ENCODE measurements around the gene WNT7B.

DNA sequence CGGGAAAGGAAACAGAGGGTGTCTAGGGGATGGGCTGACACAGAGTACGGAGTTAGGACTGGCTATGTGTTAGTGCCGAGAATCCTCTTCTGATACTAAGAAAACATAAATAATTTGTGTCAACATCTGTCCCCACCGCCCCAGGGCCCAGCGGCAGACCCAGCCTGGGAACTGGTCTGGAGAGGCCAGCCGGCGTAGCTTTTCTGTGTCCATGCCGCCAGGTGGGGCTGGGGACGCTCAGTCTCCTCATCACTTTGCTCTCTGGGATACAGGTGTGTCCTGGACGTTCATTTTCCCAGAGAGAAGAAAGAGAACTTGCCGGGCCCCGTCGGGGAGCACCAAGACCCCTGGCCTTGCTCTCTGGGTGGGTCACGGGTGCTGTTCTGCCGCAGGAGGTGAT lies 54.7 kb downstream of the WNT7B start:
- TF ChIP-seq, protein P1, sequence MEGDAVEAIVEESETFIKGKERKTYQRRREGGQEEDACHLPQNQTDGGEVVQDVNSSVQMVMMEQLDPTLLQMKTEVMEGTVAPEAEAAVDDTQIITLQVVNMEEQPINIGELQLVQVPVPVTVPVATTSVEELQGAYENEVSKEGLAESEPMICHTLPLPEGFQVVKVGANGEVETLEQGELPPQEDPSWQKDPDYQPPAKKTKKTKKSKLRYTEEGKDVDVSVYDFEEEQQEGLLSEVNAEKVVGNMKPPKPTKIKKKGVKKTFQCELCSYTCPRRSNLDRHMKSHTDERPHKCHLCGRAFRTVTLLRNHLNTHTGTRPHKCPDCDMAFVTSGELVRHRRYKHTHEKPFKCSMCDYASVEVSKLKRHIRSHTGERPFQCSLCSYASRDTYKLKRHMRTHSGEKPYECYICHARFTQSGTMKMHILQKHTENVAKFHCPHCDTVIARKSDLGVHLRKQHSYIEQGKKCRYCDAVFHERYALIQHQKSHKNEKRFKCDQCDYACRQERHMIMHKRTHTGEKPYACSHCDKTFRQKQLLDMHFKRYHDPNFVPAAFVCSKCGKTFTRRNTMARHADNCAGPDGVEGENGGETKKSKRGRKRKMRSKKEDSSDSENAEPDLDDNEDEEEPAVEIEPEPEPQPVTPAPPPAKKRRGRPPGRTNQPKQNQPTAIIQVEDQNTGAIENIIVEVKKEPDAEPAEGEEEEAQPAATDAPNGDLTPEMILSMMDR (conservative IDR thresholded peaks at IDR 0.05; ENCODE audit: low read depth in 2 of 2), result 0 out of 4 replicates have a peak, but pooled peaks of 1 of the 2 experiments have one; percentile 8
- TF ChIP-seq STAT1 (IDR thresholded peaks at IDR 0.05; ENCODE audit: unreplicated experiment) (no peak), EZH2phosphoT487 (IDR thresholded peaks at IDR 0.05; ENCODE audit: unreplicated experiment) (no peak), POLR2AphosphoS5 (IDR thresholded peaks at IDR 0.05; ENCODE audit: low read depth) (no peak)
- TF ChIP-seq, protein P2, sequence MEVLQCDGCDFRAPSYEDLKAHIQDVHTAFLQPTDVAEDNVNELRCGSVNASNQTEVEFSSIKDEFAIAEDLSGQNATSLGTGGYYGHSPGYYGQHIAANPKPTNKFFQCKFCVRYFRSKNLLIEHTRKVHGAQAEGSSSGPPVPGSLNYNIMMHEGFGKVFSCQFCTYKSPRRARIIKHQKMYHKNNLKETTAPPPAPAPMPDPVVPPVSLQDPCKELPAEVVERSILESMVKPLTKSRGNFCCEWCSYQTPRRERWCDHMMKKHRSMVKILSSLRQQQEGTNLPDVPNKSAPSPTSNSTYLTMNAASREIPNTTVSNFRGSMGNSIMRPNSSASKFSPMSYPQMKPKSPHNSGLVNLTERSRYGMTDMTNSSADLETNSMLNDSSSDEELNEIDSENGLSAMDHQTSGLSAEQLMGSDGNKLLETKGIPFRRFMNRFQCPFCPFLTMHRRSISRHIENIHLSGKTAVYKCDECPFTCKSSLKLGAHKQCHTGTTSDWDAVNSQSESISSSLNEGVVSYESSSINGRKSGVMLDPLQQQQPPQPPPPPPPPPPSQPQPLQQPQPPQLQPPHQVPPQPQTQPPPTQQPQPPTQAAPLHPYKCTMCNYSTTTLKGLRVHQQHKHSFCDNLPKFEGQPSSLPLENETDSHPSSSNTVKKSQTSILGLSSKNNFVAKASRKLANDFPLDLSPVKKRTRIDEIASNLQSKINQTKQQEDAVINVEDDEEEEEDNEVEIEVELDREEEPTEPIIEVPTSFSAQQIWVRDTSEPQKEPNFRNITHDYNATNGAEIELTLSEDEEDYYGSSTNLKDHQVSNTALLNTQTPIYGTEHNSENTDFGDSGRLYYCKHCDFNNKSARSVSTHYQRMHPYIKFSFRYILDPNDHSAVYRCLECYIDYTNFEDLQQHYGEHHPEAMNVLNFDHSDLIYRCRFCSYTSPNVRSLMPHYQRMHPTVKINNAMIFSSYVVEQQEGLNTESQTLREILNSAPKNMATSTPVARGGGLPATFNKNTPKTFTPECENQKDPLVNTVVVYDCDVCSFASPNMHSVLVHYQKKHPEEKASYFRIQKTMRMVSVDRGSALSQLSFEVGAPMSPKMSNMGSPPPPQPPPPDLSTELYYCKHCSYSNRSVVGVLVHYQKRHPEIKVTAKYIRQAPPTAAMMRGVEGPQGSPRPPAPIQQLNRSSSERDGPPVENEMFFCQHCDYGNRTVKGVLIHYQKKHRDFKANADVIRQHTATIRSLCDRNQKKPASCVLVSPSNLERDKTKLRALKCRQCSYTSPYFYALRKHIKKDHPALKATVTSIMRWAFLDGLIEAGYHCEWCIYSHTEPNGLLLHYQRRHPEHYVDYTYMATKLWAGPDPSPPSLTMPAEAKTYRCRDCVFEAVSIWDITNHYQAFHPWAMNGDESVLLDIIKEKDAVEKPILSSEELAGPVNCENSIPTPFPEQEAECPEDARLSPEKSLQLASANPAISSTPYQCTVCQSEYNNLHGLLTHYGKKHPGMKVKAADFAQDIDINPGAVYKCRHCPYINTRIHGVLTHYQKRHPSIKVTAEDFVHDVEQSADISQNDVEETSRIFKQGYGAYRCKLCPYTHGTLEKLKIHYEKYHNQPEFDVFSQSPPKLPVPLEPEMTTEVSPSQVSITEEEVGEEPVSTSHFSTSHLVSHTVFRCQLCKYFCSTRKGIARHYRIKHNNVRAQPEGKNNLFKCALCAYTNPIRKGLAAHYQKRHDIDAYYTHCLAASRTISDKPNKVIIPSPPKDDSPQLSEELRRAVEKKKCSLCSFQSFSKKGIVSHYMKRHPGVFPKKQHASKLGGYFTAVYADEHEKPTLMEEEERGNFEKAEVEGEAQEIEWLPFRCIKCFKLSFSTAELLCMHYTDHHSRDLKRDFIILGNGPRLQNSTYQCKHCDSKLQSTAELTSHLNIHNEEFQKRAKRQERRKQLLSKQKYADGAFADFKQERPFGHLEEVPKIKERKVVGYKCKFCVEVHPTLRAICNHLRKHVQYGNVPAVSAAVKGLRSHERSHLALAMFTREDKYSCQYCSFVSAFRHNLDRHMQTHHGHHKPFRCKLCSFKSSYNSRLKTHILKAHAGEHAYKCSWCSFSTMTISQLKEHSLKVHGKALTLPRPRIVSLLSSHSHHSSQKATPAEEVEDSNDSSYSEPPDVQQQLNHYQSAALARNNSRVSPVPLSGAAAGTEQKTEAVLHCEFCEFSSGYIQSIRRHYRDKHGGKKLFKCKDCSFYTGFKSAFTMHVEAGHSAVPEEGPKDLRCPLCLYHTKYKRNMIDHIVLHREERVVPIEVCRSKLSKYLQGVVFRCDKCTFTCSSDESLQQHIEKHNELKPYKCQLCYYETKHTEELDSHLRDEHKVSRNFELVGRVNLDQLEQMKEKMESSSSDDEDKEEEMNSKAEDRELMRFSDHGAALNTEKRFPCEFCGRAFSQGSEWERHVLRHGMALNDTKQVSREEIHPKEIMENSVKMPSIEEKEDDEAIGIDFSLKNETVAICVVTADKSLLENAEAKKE (CRISPR knock-in tag; IDR thresholded peaks at IDR 0.05), result no peak

Measured in GM23338 (cell line).